ENCODE measurements around the gene HMGCLL1.

Gene HMGCLL1

GRCh38 chr6:55578537-55579363, at the start of gene HMGCLL1:
HMGCLL1 (minus strand) TSS chr6:55579192; CDS start chr6:55579055, 137 bp downstream.
- Mint-ChIP-seq H3K9me3 (ENCODE audit: low read depth) (peaks cover 5% of the 10 kb centered on the region), H3K4me3 (no peak within 1 kb of the TSS), H3K27me3 (peaks cover 8% of the 10 kb centered on the region), H3K36me3 (peaks cover 3% of the 10 kb centered on the region), H3K27ac (no peak within 1 kb of the TSS), H3K4me1 (ENCODE audit: low read depth) (no peaks in the 10 kb centered on the region)

- H3K4me3 Mint-ChIP-seq, result no peak overlapping the region
- no peaks in the 10 kb centered on the region for H3K36me3 Mint-ChIP-seq
- H3K27ac Mint-ChIP-seq, result no peak overlapping the region
- H3K9me3 Mint-ChIP-seq (ENCODE audit: low read depth), result peaks cover 15% of the 10 kb centered on the region
- H3K4me1 Mint-ChIP-seq (ENCODE audit: low read depth), result no peaks in the 10 kb centered on the region
- no peaks in the 10 kb centered on the region for H3K27me3 Mint-ChIP-seq
Measured at GRCh38 chr6:55621993-55622392, 43.0 kb upstream of the HMGCLL1 start.

- Mint-ChIP-seq H3K4me1 (ENCODE audit: low read depth) (no peaks in the 10 kb centered on the region), H3K4me3 (no peak overlapping the region), H3K27me3 (no peaks in the 10 kb centered on the region), H3K27ac (no peak overlapping the region), H3K9me3 (ENCODE audit: low read depth) (peaks cover 13% of the 10 kb centered on the region), H3K36me3 (no peaks in the 10 kb centered on the region)
Measured at GRCh38 chr6:55621244-55621643, 42.3 kb upstream of the HMGCLL1 start.

- Mint-ChIP-seq H3K27ac (no peak overlapping the region), H3K36me3 (no peaks in the 10 kb centered on the region), H3K4me3 (no peak overlapping the region), H3K9me3 (ENCODE audit: low read depth) (peaks cover 17% of the 10 kb centered on the region), H3K27me3 (no peaks in the 10 kb centered on the region), H3K4me1 (ENCODE audit: low read depth) (no peaks in the 10 kb centered on the region)
Measured at GRCh38 chr6:55617272-55617671, 38.3 kb upstream of the HMGCLL1 start.

- no peak overlapping the region for H3K4me3 Mint-ChIP-seq
- peaks cover 4% of the 10 kb centered on the region for H3K9me3 Mint-ChIP-seq (ENCODE audit: low read depth)
- H3K4me1 Mint-ChIP-seq (ENCODE audit: low read depth), result no peaks in the 10 kb centered on the region
- no peak overlapping the region for H3K27ac Mint-ChIP-seq
- H3K27me3 Mint-ChIP-seq, result no peaks in the 10 kb centered on the region
- no peaks in the 10 kb centered on the region for H3K36me3 Mint-ChIP-seq
Measured at GRCh38 chr6:55604021-55604420, 25.0 kb upstream of the HMGCLL1 start.

- Mint-ChIP-seq H3K4me1 (ENCODE audit: low read depth) (no peaks in the 10 kb centered on the region), H3K27me3 (no peaks in the 10 kb centered on the region), H3K36me3 (no peaks in the 10 kb centered on the region), H3K27ac (no peak overlapping the region), H3K9me3 (ENCODE audit: low read depth) (peaks cover 4% of the 10 kb centered on the region), H3K4me3 (no peak overlapping the region)
Measured at GRCh38 chr6:55601120-55601519, 22.1 kb upstream of the HMGCLL1 start.

- no peak overlapping the region for H3K4me3 Mint-ChIP-seq
Measured at GRCh38 chr6:55594442-55594841, 15.4 kb upstream of the HMGCLL1 start.

GRCh38 chr6:55584654-55585354, 5.8 kb upstream of the HMGCLL1 start:
- Mint-ChIP-seq H3K27ac (no peak overlapping the region), H3K36me3 (no peaks in the 10 kb centered on the region), H3K9me3 (ENCODE audit: low read depth) (peaks cover 8% of the 10 kb centered on the region), H3K4me3 (no peak overlapping the region), H3K27me3 (no peaks in the 10 kb centered on the region), H3K4me1 (ENCODE audit: low read depth) (no peaks in the 10 kb centered on the region)

More at GRCh38 chr6:55594442-55594841, 15.4 kb upstream of the HMGCLL1 start:
- no peak overlapping the region for H3K27ac Mint-ChIP-seq
- peaks cover 6% of the 10 kb centered on the region for H3K9me3 Mint-ChIP-seq (ENCODE audit: low read depth)
- no peaks in the 10 kb centered on the region for H3K36me3 Mint-ChIP-seq
- no peaks in the 10 kb centered on the region for H3K27me3 Mint-ChIP-seq
- H3K4me1 Mint-ChIP-seq (ENCODE audit: low read depth), result no peaks in the 10 kb centered on the region

- Mint-ChIP-seq H3K9me3 (ENCODE audit: low read depth) (peaks cover 9% of the 10 kb centered on the region), H3K4me3 (no peak overlapping the region), H3K4me1 (ENCODE audit: low read depth) (no peaks in the 10 kb centered on the region), H3K27me3 (peaks cover 8% of the 10 kb centered on the region), H3K36me3 (peaks cover 3% of the 10 kb centered on the region), H3K27ac (no peak overlapping the region)
Measured at GRCh38 chr6:55576811-55577210, 2.2 kb downstream of the HMGCLL1 start.

- Mint-ChIP-seq H3K27ac (no peak overlapping the region), H3K4me1 (ENCODE audit: low read depth) (no peaks in the 10 kb centered on the region), H3K9me3 (ENCODE audit: low read depth) (peaks cover 9% of the 10 kb centered on the region), H3K27me3 (peaks cover 8% of the 10 kb centered on the region), H3K36me3 (peaks cover 3% of the 10 kb centered on the region), H3K4me3 (no peak overlapping the region)
Measured at GRCh38 chr6:55574556-55574955, 4.4 kb downstream of the HMGCLL1 start.

- Mint-ChIP-seq H3K4me1 (ENCODE audit: low read depth) (no peaks in the 10 kb centered on the region), H3K9me3 (ENCODE audit: low read depth) (peaks cover 5% of the 10 kb centered on the region), H3K4me3 (no peak overlapping the region), H3K36me3 (no peaks in the 10 kb centered on the region), H3K27ac (no peak overlapping the region), H3K27me3 (no peaks in the 10 kb centered on the region)
Measured at GRCh38 chr6:55569638-55570037, 9.4 kb downstream of the HMGCLL1 start.

- Mint-ChIP-seq H3K9me3 (ENCODE audit: low read depth) (peaks cover 5% of the 10 kb centered on the region), H3K27ac (no peak overlapping the region), H3K4me3 (no peak overlapping the region), H3K27me3 (no peaks in the 10 kb centered on the region), H3K4me1 (ENCODE audit: low read depth) (no peaks in the 10 kb centered on the region), H3K36me3 (no peaks in the 10 kb centered on the region)
Measured at GRCh38 chr6:55568808-55569439, 10.1 kb downstream of the HMGCLL1 start.

GRCh38 chr6:55567558-55567957, 11.4 kb downstream of the HMGCLL1 start:
- H3K27me3 Mint-ChIP-seq, result no peaks in the 10 kb centered on the region
- no peaks in the 10 kb centered on the region for H3K9me3 Mint-ChIP-seq (ENCODE audit: low read depth)
- no peak overlapping the region for H3K27ac Mint-ChIP-seq
- H3K36me3 Mint-ChIP-seq, result no peaks in the 10 kb centered on the region
- no peak overlapping the region for H3K4me3 Mint-ChIP-seq
- no peaks in the 10 kb centered on the region for H3K4me1 Mint-ChIP-seq (ENCODE audit: low read depth)

- H3K9me3 Mint-ChIP-seq (ENCODE audit: low read depth), result no peaks in the 10 kb centered on the region
- no peaks in the 10 kb centered on the region for H3K27me3 Mint-ChIP-seq
- no peak overlapping the region for H3K27ac Mint-ChIP-seq
- no peaks in the 10 kb centered on the region for H3K36me3 Mint-ChIP-seq
- no peak overlapping the region for H3K4me3 Mint-ChIP-seq
- H3K4me1 Mint-ChIP-seq (ENCODE audit: low read depth), result no peaks in the 10 kb centered on the region
Measured at GRCh38 chr6:55566036-55566710, 12.8 kb downstream of the HMGCLL1 start.

GRCh38 chr6:55562318-55562717, 16.7 kb downstream of the HMGCLL1 start:
- Mint-ChIP-seq H3K4me1 (ENCODE audit: low read depth) (no peaks in the 10 kb centered on the region), H3K9me3 (ENCODE audit: low read depth) (peaks cover 4% of the 10 kb centered on the region), H3K4me3 (no peak overlapping the region), H3K27ac (no peak overlapping the region), H3K27me3 (no peaks in the 10 kb centered on the region), H3K36me3 (no peaks in the 10 kb centered on the region)
